Esophagus muscularis mucosa (tissue), 3 donors: ENCODE data around the gene OBP2B.

Experiments
- POLR2A ChIP-seq: fragments of 450-650 bp; IDR thresholded peaks from one replicate; pipeline ENCODE4 v1.6.1; 2017; ENCODE audit warnings: antibody characterized with exemption, moderate library complexity, mild to moderate bottlenecking, low read depth
- POLR2AphosphoS5 ChIP-seq, 2 donors: sonication (generic); formaldehyde crosslinking; IDR thresholded peaks; one replicate each; pipeline ENCODE4 v1.6.1; 2017; ENCODE audit warnings: antibody characterized with exemption in 2 of 2
- TF ChIP-seq, protein P1 (sequence below), 3 experiments: fragments of 200-600 bp in 2 of 3; fragments of 450-650 bp in 1 of 3; sonication (generic) in 2 of 3; IDR thresholded peaks; one replicate each; pipeline ENCODE4 v1.5.1; 2017 to 2019; ENCODE audit warnings: antibody characterized with exemption in 3 of 3, mild to moderate bottlenecking in 2 of 3, moderate library complexity in 1 of 3

GRCh38 chr9:133221177-133221809, 12.2 kb upstream of the OBP2B start:
- no peak for TF ChIP-seq POLR2AphosphoS5 (IDR thresholded peaks at IDR 0.05)
- TF ChIP-seq, protein P1, sequence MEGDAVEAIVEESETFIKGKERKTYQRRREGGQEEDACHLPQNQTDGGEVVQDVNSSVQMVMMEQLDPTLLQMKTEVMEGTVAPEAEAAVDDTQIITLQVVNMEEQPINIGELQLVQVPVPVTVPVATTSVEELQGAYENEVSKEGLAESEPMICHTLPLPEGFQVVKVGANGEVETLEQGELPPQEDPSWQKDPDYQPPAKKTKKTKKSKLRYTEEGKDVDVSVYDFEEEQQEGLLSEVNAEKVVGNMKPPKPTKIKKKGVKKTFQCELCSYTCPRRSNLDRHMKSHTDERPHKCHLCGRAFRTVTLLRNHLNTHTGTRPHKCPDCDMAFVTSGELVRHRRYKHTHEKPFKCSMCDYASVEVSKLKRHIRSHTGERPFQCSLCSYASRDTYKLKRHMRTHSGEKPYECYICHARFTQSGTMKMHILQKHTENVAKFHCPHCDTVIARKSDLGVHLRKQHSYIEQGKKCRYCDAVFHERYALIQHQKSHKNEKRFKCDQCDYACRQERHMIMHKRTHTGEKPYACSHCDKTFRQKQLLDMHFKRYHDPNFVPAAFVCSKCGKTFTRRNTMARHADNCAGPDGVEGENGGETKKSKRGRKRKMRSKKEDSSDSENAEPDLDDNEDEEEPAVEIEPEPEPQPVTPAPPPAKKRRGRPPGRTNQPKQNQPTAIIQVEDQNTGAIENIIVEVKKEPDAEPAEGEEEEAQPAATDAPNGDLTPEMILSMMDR (IDR thresholded peaks at IDR 0.05): no peak
- no peak for TF ChIP-seq POLR2A
